A549 (cell line): ENCODE results near the gene FOXP1. TPM values are rescaled to one million over a fixed set of nuclear protein-coding genes. Genes with fewer than 3 reads are reported as not detected.

Experiments
- ATAC-seq, 2 experiments: fragments of 200-7000 bp in 1 of 2; fragments of >200 bp in 1 of 2; cut with Nextera tagmentation in 1 of 2; cut with Tn5 transposase in 1 of 2; 3 replicates each; pipeline versions ENCODE4 v1.8.0 to v1.9.1; 2018 to 2020; ENCODE audit warnings: mild to moderate bottlenecking in 1 of 2, moderate library complexity in 1 of 2
- CTCF ChIA-PET: fragments of 300-600 bp; sonication (Branson Sonifier 250); formaldehyde crosslinking; extraction: SDS; loops from one replicate; lab custom pipeline; 2021; ENCODE audit warnings: antibody characterized with exemption, inconsistent platforms; lab: Yijun Ruan, JAX
- POLR2A ChIA-PET: fragments of 350-600 bp; formaldehyde crosslinking; extraction: SDS; loops from one replicate; lab custom pipeline; 2021; ENCODE audit warnings: antibody characterized with exemption, inconsistent platforms; lab: Yijun Ruan, JAX
- DNase-seq, 2 experiments: peaks; one replicate each; pipeline versions ENCODE4 v3.0.0 to v3.0.0-alpha.2; 2011 to 2016; ENCODE audit warnings: low read depth in 1 of 2, low spot score in 1 of 2
- FAIRE-seq: peaks from 2 replicates; lab custom pipeline; 2011; peaks lifted over from hg19 to GRCh38; lab: Jason Lieb, UNC
- H3K27ac ChIP-seq, 2 experiments: fragments of >200 bp; sonication (Bioruptor Twin); formaldehyde crosslinking; 3 replicates each; pipeline ENCODE4 v1.5.1; 2016 to 2017
- H3K4me1 ChIP-seq: fragments of >200 bp; sonication (Bioruptor Twin); formaldehyde crosslinking; 3 replicates; pipeline ENCODE4 v1.6.1; 2016
- H3K4me2 ChIP-seq: fragments of >200 bp; sonication (Bioruptor Twin); formaldehyde crosslinking; 3 replicates; pipeline ENCODE4 v1.6.1; 2016
- H3K4me3 ChIP-seq: fragments of >200 bp; sonication (Bioruptor Twin); formaldehyde crosslinking; 3 replicates; pipeline ENCODE4 v1.5.1; 2016
- H3K9me3 ChIP-seq: fragments of >200 bp; sonication (Bioruptor Twin); formaldehyde crosslinking; 3 replicates; pipeline ENCODE4 v1.6.1; 2016
- ATOH8 ChIP-seq: fragments of 250-450 bp; sonication (Bioruptor Pico); IDR thresholded peaks from 2 replicates; pipeline ENCODE4 v1.5.0; 2020; ENCODE audit warnings: low read depth, mild to moderate bottlenecking, moderate library complexity
- BCL3 ChIP-seq: fragments of >200 bp; sonication (Bioruptor Twin); formaldehyde crosslinking; IDR thresholded peaks from 3 replicates; pipeline ENCODE4 v1.6.1; 2016
- BHLHE40 ChIP-seq: IDR thresholded peaks from 2 replicates; pipeline ENCODE4 v1.6.1; 2012; ENCODE audit warnings: low read depth, low read length, inconsistent platforms
- CBX8 ChIP-seq: fragments of 200-600 bp; sonication (generic); IDR thresholded peaks from 2 replicates; pipeline ENCODE4 v1.6.1; 2016
- CEBPB ChIP-seq, 2 experiments: fragments of >200 bp in 1 of 2; sonication (Bioruptor Twin) in 1 of 2; formaldehyde crosslinking in 1 of 2; IDR thresholded peaks; 2 replicates each; pipeline ENCODE4 v1.6.1; 2012 to 2016
- CHD2 ChIP-seq: fragments of 150-350 bp; IDR thresholded peaks from 2 replicates; pipeline ENCODE4 v1.6.1; 2014; ENCODE audit warnings: low read length; ENCODE audit not compliant: partially characterized antibody
- CHD4 ChIP-seq: fragments of 200-600 bp; sonication (generic); IDR thresholded peaks from 2 replicates; pipeline ENCODE4 v1.6.1; 2016; ENCODE audit warnings: antibody characterized with exemption, mild to moderate bottlenecking, borderline replicate concordance
- CTCF ChIP-seq: fragments of >200 bp; sonication (Bioruptor Twin); formaldehyde crosslinking; IDR thresholded peaks from 3 replicates; pipeline ENCODE4 v1.5.1; 2016
- EHMT2 ChIP-seq: fragments of 200-600 bp; sonication (generic); IDR thresholded peaks from 2 replicates; pipeline ENCODE4 v1.6.1; 2016; ENCODE audit warnings: antibody characterized with exemption, low read depth, mild to moderate bottlenecking, moderate library complexity
- ELK1 ChIP-seq: fragments of 150-350 bp; IDR thresholded peaks from 2 replicates; pipeline ENCODE4 v1.6.1; 2014; ENCODE audit warnings: low read depth, mild to moderate bottlenecking, low read length
- EP300 ChIP-seq, 2 experiments: fragments of >200 bp; sonication (Bioruptor Twin); formaldehyde crosslinking; IDR thresholded peaks; 2 replicates in 1 of 2; 3 replicates in 1 of 2; pipeline ENCODE4 v1.6.1; 2016 to 2017
- FOSL2 ChIP-seq, 2 experiments: fragments of 450-650 bp in 1 of 2; fragments of >200 bp in 1 of 2; sonication (Bioruptor Twin) in 1 of 2; formaldehyde crosslinking; IDR thresholded peaks; 2 replicates each; pipeline versions ENCODE4 v1.5.0 to v1.6.1; 2016 to 2020; ENCODE audit warnings: mild to moderate bottlenecking in 1 of 2, moderate library complexity in 1 of 2
- FOXS1 ChIP-seq: fragments of 250-450 bp; sonication (Bioruptor Pico); IDR thresholded peaks from 2 replicates; pipeline ENCODE4 v1.5.0; 2020; ENCODE audit warnings: mild to moderate bottlenecking, moderate library complexity
- GATA3 ChIP-seq: IDR thresholded peaks from 2 replicates; pipeline ENCODE4 v1.6.1; 2012; ENCODE audit warnings: borderline replicate concordance
- HDAC2 ChIP-seq: fragments of 200-600 bp; sonication (generic); IDR thresholded peaks from 2 replicates; pipeline ENCODE4 v1.6.1; 2016
- HES2 ChIP-seq: fragments of >200 bp; sonication (Bioruptor Twin); formaldehyde crosslinking; IDR thresholded peaks from 2 replicates; pipeline ENCODE4 v1.6.1; 2016
- HMGXB4 ChIP-seq: fragments of 250-450 bp; sonication (Bioruptor Pico); IDR thresholded peaks from 2 replicates; pipeline ENCODE4 v1.5.0; 2021; ENCODE audit warnings: mild to moderate bottlenecking, moderate library complexity, borderline replicate concordance
- HOXA7 ChIP-seq: fragments of 250-450 bp; sonication (Bioruptor Pico); IDR thresholded peaks from 2 replicates; pipeline ENCODE4 v1.5.0; 2020; ENCODE audit warnings: mild to moderate bottlenecking, moderate library complexity
- HOXB5 ChIP-seq: fragments of 250-450 bp; sonication (Bioruptor Pico); IDR thresholded peaks from 2 replicates; pipeline ENCODE4 v1.5.0; 2020; ENCODE audit warnings: mild to moderate bottlenecking, moderate library complexity
- JUNB ChIP-seq: fragments of >200 bp; sonication (Bioruptor Twin); formaldehyde crosslinking; IDR thresholded peaks from 2 replicates; pipeline ENCODE4 v1.6.1; 2016
- KDM5A ChIP-seq: fragments of 200-600 bp; sonication (generic); IDR thresholded peaks from 2 replicates; pipeline ENCODE4 v1.6.1; 2016; ENCODE audit warnings: antibody characterized with exemption, mild to moderate bottlenecking
- MAX ChIP-seq: IDR thresholded peaks from 2 replicates; pipeline ENCODE4 v1.6.1; 2012
- MYC ChIP-seq: IDR thresholded peaks from 2 replicates; pipeline ENCODE4 v1.6.1; 2012; ENCODE audit warnings: mild to moderate bottlenecking, inconsistent platforms, low read length, improper control_type of control experiment, borderline replicate concordance
- POLR2A ChIP-seq: IDR thresholded peaks from 2 replicates; pipeline ENCODE4 v1.6.1; 2012; ENCODE audit warnings: mild to moderate bottlenecking, low read length
- POLR2AphosphoS2 ChIP-seq: conservative IDR thresholded peaks from 2 replicates; pipeline ENCODE4 v1.6.1; 2012; ENCODE audit warnings: low read length, improper control_type of control experiment, inconsistent platforms
- RARB ChIP-seq: fragments of 250-450 bp; sonication (Bioruptor Pico); IDR thresholded peaks from 2 replicates; pipeline ENCODE4 v1.8.0; 2021; ENCODE audit warnings: mild to moderate bottlenecking, moderate library complexity
- RNF2 ChIP-seq: fragments of 200-600 bp; sonication (generic); IDR thresholded peaks from 2 replicates; pipeline ENCODE4 v1.6.1; 2016; ENCODE audit warnings: low read depth, mild to moderate bottlenecking, antibody characterized with exemption, moderate library complexity, borderline replicate concordance
- SREBF2 ChIP-seq: fragments of 450-650 bp; IDR thresholded peaks from 2 replicates; pipeline ENCODE4 v1.6.1; 2014; ENCODE audit warnings: mild to moderate bottlenecking, moderate library complexity
- TP53 ChIP-seq: fragments of 250-450 bp; sonication (Bioruptor Pico); IDR thresholded peaks from 2 replicates; pipeline ENCODE4 v1.5.0; 2021; ENCODE audit warnings: mild to moderate bottlenecking, moderate library complexity
- ZSCAN20 ChIP-seq: fragments of 250-450 bp; sonication (Bioruptor Pico); IDR thresholded peaks from 2 replicates; pipeline ENCODE4 v1.8.0; 2022; ENCODE audit warnings: mild to moderate bottlenecking, moderate library complexity
- WGBS: methylation state at CpG from one replicate; pipeline ENCODE4 v1.1.6; 2017; ENCODE audit errors: missing lambda C conversion rate; 5-methylcytosine and 5-hydroxymethylcytosine counted together
- polyA plus RNA-seq, 4 experiments: library from polyadenylated mRNA; depleted of rRNA in 3 of 4; stranded (reverse); fragments of >200 nt; fragmentation: RNase III in 1 of 4; extraction: RNeasy Plus Mini Kit Qiagen cat#74134 plus additional on column Dnase treatment in 1 of 4; gene quantifications; 2 replicates in 3 of 4; 3 replicates in 1 of 4; pipeline ENCODE4 v1.2.3, GENCODE V29; 2011 to 2017

The FOXP1 gene
- polyA plus RNA-seq, 2 of the 4 experiments (the other 2 are of a cell fraction): 12.8 to 13.9 TPM

- 91% methylated on average over 1 of the region's 1 CpG for WGBS
- TF ChIP-seq ZSCAN20 (no peak), JUNB (no peak), RNF2 (no peak), HES2 (no peak), POLR2A (no peak), HMGXB4 (no peak), ATOH8 (CRISPR knock-in tag) (no peak), FOXS1 (no peak), SREBF2 (no peak), EP300 (IDR thresholded peaks at IDR 0.05) (no peak), BHLHE40 (no peak), MYC (no peak), HOXB5 (no peak), MAX (no peak), POLR2AphosphoS2 (no peak), CBX8 (no peak), HOXA7 (CRISPR knock-in tag) (no peak), HDAC2 (no peak)
- TF ChIP-seq, all 56 proteins: peak for 0
- FAIRE-seq (no peak), ATAC-seq (no peak), DNase-seq (no peak)
- no peak overlapping the region for H3K4me3 ChIP-seq
- CTCF ChIA-PET: interaction anchor here (0.7 to 2.3 kb wide), 3 partner anchors 10 to 64 kb away, joined by 3 to 4 read pairs (median 3); no protein-coding TSS in a partner anchor
- H3K27ac ChIP-seq: no peak overlapping the region
- no peak overlapping the region for H3K4me2 ChIP-seq
- peaks cover 24% of the 10 kb centered on the region for H3K4me1 ChIP-seq
- H3K9me3 ChIP-seq: no peaks in the 10 kb centered on the region
- POLR2A ChIA-PET: no interaction called here
Observed at GRCh38 chr3:71045917-71046282, 537.6 kb downstream of the FOXP1 start.

GRCh38 chr3:71045212-71045916 lies 538.2 kb downstream of the FOXP1 start:
- ATAC-seq: no peak
- H3K4me1 ChIP-seq: peaks cover 19% of the 10 kb centered on the region
- H3K4me3 ChIP-seq: no peak overlapping the region
- WGBS: 91% methylated on average over 5 of the region's 5 CpGs
- TF ChIP-seq EP300 (IDR thresholded peaks at IDR 0.05) (no peak), EHMT2 (no peak), HDAC2 (no peak), HOXA7 (CRISPR knock-in tag) (no peak), BCL3 (no peak), FOSL2 (IDR thresholded peaks at IDR 0.05) (no peak), FOSL2 (CRISPR knock-in tag; IDR thresholded peaks at IDR 0.05) (no peak), KDM5A (no peak), RARB (CRISPR knock-in tag) (no peak), CHD2 (no peak), ELK1 (no peak), POLR2A (no peak), BHLHE40 (no peak), CTCF (no peak), MYC (no peak), CEBPB (IDR thresholded peaks at IDR 0.05) (no peak), CHD4 (no peak), MAX (no peak), SREBF2 (no peak), TP53 (no peak), GATA3 (no peak)
- FAIRE-seq: no peak
- H3K4me2 ChIP-seq: no peak overlapping the region
- DNase-seq: no peak
- H3K27ac ChIP-seq: no peak overlapping the region
- CTCF ChIA-PET: interaction anchor here (0.7 to 2.3 kb wide), 3 partner anchors 10 to 65 kb away, joined by 3 to 4 read pairs (median 3); no protein-coding TSS in a partner anchor
- H3K9me3 ChIP-seq: no peaks in the 10 kb centered on the region
- POLR2A ChIA-PET: no interaction called here
